ENCODE data around the gene WDPCP. TPM values are rescaled to one million over a fixed set of nuclear protein-coding genes. Genes with fewer than 3 reads are reported as not detected.

The WDPCP gene
- 4.9 and 8.7 TPM in 2 replicates for total RNA-seq

GRCh38 chr2:63588385-63589147 is at the start of gene WDPCP, which contains the start of gene MDH1:
Gene WDPCP (minus strand): TSS chr2:63588477. CDS start chr2:63588271, 206 bp downstream.
Gene MDH1 (plus strand): TSS chr2:63588963. CDS start chr2:63589044, 81 bp downstream.

Other genes starting within 250 kb of the WDPCP start
- gene MDH1, start 486 bp upstream of the WDPCP start, total RNA-seq: 93.3 and 114 TPM in 2 replicates